IMR-90 (cell line): ENCODE measurements around the gene AQP7. TPM values are rescaled to one million over a fixed set of nuclear protein-coding genes. Genes with fewer than 3 reads are reported as not detected.

Experiments used
- ATAC-seq: fragments of 200-7000 bp; cut with Tn5 transposase; 2 replicates; pipeline ENCODE4 v1.9.1; 2020; ENCODE audit warnings: low read depth, mild to moderate bottlenecking, moderate library complexity
- BruUV-seq: library from RNA; stranded (reverse); fragments of 400-500 nt; replicated peaks from 2 replicates; lab custom pipeline; 2021; lab: Mats Ljungman, UMichigan
- CTCF ChIA-PET: fragments of 300-600 bp; formaldehyde crosslinking; extraction: SDS; loops from one replicate; lab custom pipeline; 2021; ENCODE audit warnings: antibody characterized with exemption; lab: Yijun Ruan, JAX
- POLR2A ChIA-PET: fragments of 300-600 bp; sonication (Branson Sonifier 250); formaldehyde crosslinking; loops from one replicate; lab custom pipeline; 2022; ENCODE audit warnings: antibody characterized with exemption; ENCODE audit not compliant: unreplicated experiment; lab: Charles Lee
- DNase-seq: peaks from one replicate; pipeline ENCODE4 v3.0.0; 2013
- H2AFZ ChIP-seq: replicated peaks from 2 replicates; pipeline ENCODE3; 2013; ENCODE audit warnings: low read length, mild to moderate bottlenecking; ENCODE audit not compliant: poor library complexity
- H2AK5ac ChIP-seq: 2 replicates; pipeline ENCODE4 v1.6.1; 2013; ENCODE audit warnings: low read depth, low read length, inconsistent platforms
- H2AK9ac ChIP-seq: replicated peaks from 2 replicates; pipeline ENCODE3; 2013; ENCODE audit warnings: mild to moderate bottlenecking, low read depth, low read length, moderate library complexity; ENCODE audit not compliant: poor library complexity
- H2BK120ac ChIP-seq: 2 replicates; pipeline ENCODE4 v1.6.1; 2013; ENCODE audit warnings: low read depth, low read length, inconsistent platforms
- H2BK15ac ChIP-seq: 3 replicates; pipeline ENCODE4 v1.6.1; 2013; ENCODE audit warnings: low read depth, low read length, inconsistent platforms
- H2BK20ac ChIP-seq: 2 replicates; pipeline ENCODE4 v1.6.1; 2013; ENCODE audit warnings: low read depth, mild to moderate bottlenecking, inconsistent platforms, low read length, moderate library complexity
- H2BK5ac ChIP-seq: 2 replicates; pipeline ENCODE4 v1.6.1; 2013; ENCODE audit warnings: mild to moderate bottlenecking, low read depth, low read length, inconsistent platforms; ENCODE audit not compliant: poor library complexity, severe bottlenecking
- H3K14ac ChIP-seq: replicated peaks from 2 replicates; pipeline ENCODE4 v1.6.1; 2013; ENCODE audit warnings: low read depth, low read length, inconsistent platforms
- H3K18ac ChIP-seq: 2 replicates; pipeline ENCODE4 v1.6.1; 2013; ENCODE audit warnings: low read depth, low read length, control low read depth
- H3K23ac ChIP-seq: 2 replicates; pipeline ENCODE4 v1.6.1; 2013; ENCODE audit warnings: low read depth, low read length, inconsistent platforms
- H3K27ac ChIP-seq: 2 replicates; pipeline ENCODE4 v1.5.1; 2013; ENCODE audit warnings: mild to moderate bottlenecking, control low read depth, low read length; ENCODE audit not compliant: insufficient read depth
- H3K27me3 ChIP-seq: 2 replicates; pipeline ENCODE4 v1.6.1; 2013; ENCODE audit warnings: low read length; ENCODE audit not compliant: control insufficient read depth, insufficient read depth
- H3K36me3 ChIP-seq: 2 replicates; pipeline ENCODE4 v1.6.1; 2013; ENCODE audit warnings: low read length, mixed read lengths; ENCODE audit not compliant: control insufficient read depth, insufficient read depth
- H3K4ac ChIP-seq: 2 replicates; pipeline ENCODE4 v1.6.1; 2013; ENCODE audit warnings: low read depth, low read length, inconsistent platforms
- H3K4me1 ChIP-seq: 2 replicates; pipeline ENCODE4 v1.6.1; 2013; ENCODE audit warnings: low read length, mixed read lengths; ENCODE audit not compliant: control insufficient read depth, insufficient read depth
- H3K4me2 ChIP-seq: 2 replicates; pipeline ENCODE4 v1.6.1; 2013; ENCODE audit warnings: low read depth, mild to moderate bottlenecking, control low read depth, low read length, moderate library complexity
- H3K4me3 ChIP-seq: 2 replicates; pipeline ENCODE4 v1.5.1; 2013; ENCODE audit warnings: low read depth, mild to moderate bottlenecking, control low read depth, low read length, moderate library complexity; ENCODE audit not compliant: insufficient read depth
- H3K56ac ChIP-seq: 2 replicates; pipeline ENCODE4 v1.6.1; 2013; ENCODE audit warnings: low read length, inconsistent platforms; ENCODE audit not compliant: insufficient read depth; ENCODE audit errors: extremely low read depth
- H3K79me1 ChIP-seq, 2 experiments: 2 replicates each; pipeline ENCODE4 v1.6.1; 2013; ENCODE audit warnings: low read length in 2 of 2, inconsistent platforms in 1 of 2, low read depth in 1 of 2
- H3K9ac ChIP-seq: 2 replicates; pipeline ENCODE4 v1.6.1; 2013; ENCODE audit warnings: low read depth, low read length, control low read depth
- H3K9me1 ChIP-seq: 2 replicates; pipeline ENCODE4 v1.6.1; 2013; ENCODE audit warnings: low read length, inconsistent platforms; ENCODE audit not compliant: insufficient read depth
- H3K9me3 ChIP-seq: 2 replicates; pipeline ENCODE4 v1.6.1; 2013; ENCODE audit warnings: low read length; ENCODE audit not compliant: control insufficient read depth, insufficient read depth
- H4K20me1 ChIP-seq: 2 replicates; pipeline ENCODE4 v1.6.1; 2013; ENCODE audit warnings: low read length, inconsistent platforms; ENCODE audit not compliant: insufficient read depth
- H4K5ac ChIP-seq: 2 replicates; pipeline ENCODE4 v1.6.1; 2013; ENCODE audit warnings: mild to moderate bottlenecking, low read depth, low read length, control low read depth
- H4K8ac ChIP-seq, 2 experiments: 2 replicates each; pipeline ENCODE4 v1.6.1; 2013; ENCODE audit warnings: low read depth in 2 of 2, low read length in 2 of 2, control low read depth in 1 of 2, inconsistent platforms in 1 of 2
- H4K91ac ChIP-seq: 2 replicates; pipeline ENCODE4 v1.6.1; 2013; ENCODE audit warnings: low read depth, low read length, inconsistent platforms; ENCODE audit not compliant: insufficient read depth
- BHLHE40 ChIP-seq: fragments of 150-350 bp; IDR thresholded peaks from 2 replicates; pipeline ENCODE4 v1.6.1; 2016; ENCODE audit warnings: mild to moderate bottlenecking, low read depth, low read length
- CEBPB ChIP-seq: IDR thresholded peaks from 2 replicates; pipeline ENCODE4 v1.6.1; 2012; ENCODE audit warnings: low read depth, low read length, improper control_type of control experiment
- CHD1 ChIP-seq: IDR thresholded peaks from 2 replicates; pipeline ENCODE4 v1.6.1; 2012; ENCODE audit warnings: low read depth, low read length, improper control_type of control experiment
- MAFK ChIP-seq: IDR thresholded peaks from 2 replicates; pipeline ENCODE4 v1.6.1; 2012; ENCODE audit warnings: low read depth, low read length, improper control_type of control experiment
- MAZ ChIP-seq: IDR thresholded peaks from 2 replicates; pipeline ENCODE4 v1.6.1; 2012; ENCODE audit warnings: low read depth, mild to moderate bottlenecking, low read length, improper control_type of control experiment, moderate library complexity, borderline replicate concordance
- MXI1 ChIP-seq: IDR thresholded peaks from 2 replicates; pipeline ENCODE4 v1.6.1; 2012; ENCODE audit warnings: low read depth, mild to moderate bottlenecking, low read length, moderate library complexity, borderline replicate concordance
- POLR2A ChIP-seq: IDR thresholded peaks from 2 replicates; pipeline ENCODE4 v1.6.1; 2012; ENCODE audit warnings: mild to moderate bottlenecking, low read depth, low read length
- RAD21 ChIP-seq: IDR thresholded peaks from 2 replicates; pipeline ENCODE4 v1.6.1; 2012; ENCODE audit warnings: low read length, improper control_type of control experiment
- RCOR1 ChIP-seq: IDR thresholded peaks from 2 replicates; pipeline ENCODE4 v1.6.1; 2012; ENCODE audit warnings: mild to moderate bottlenecking, low read length, improper control_type of control experiment; ENCODE audit not compliant: insufficient replicate concordance
- RFX5 ChIP-seq: IDR thresholded peaks from 2 replicates; pipeline ENCODE4 v1.8.0; 2012; ENCODE audit warnings: low read depth, mild to moderate bottlenecking, low read length, moderate library complexity
- SMC3 ChIP-seq: fragments of 150-350 bp; IDR thresholded peaks from 2 replicates; pipeline ENCODE4 v1.6.1; 2016; ENCODE audit warnings: low read depth, mild to moderate bottlenecking, antibody characterized with exemption, low read length, moderate library complexity
- WGBS, 2 experiments: methylation state at CpG; one replicate each; pipeline versions ENCODE4 v1.1.5 to v1.1.7; 2013; ENCODE audit warnings: missing lambda C conversion rate in 2 of 2; ENCODE audit not compliant: insufficient read length in 1 of 2; ENCODE audit errors: extremely low coverage in 2 of 2; 5-methylcytosine and 5-hydroxymethylcytosine counted together
- dilution Hi-C: fragments of 300-500 bp; cut with HindIII; formaldehyde crosslinking; loops from one replicate; pipeline ENCODE4 v1.14.3; 2018; ENCODE audit warnings: low sequenced_read_pairs; ENCODE audit not compliant: unreplicated experiment
- in situ Hi-C: fragments of 300-500 bp; cut with MboI; formaldehyde crosslinking; loops from 3 replicates; pipeline ENCODE4 v1.14.3; 2019; ENCODE audit warnings: low sequenced_read_pairs, inconsistent platforms, mixed read lengths
- intact Hi-C: fragments of 100-400 bp; cut with micrococcal nuclease; formaldehyde crosslinking; loops from 2 replicates; pipeline ENCODE4 v1.10.0; 2022
- polyA plus RNA-seq, 3 experiments: library from polyadenylated mRNA; depleted of rRNA; stranded (reverse); fragments of >200 nt; gene quantifications; 2 replicates each; pipeline ENCODE4 v1.2.3, GENCODE V29; 2012; ENCODE audit warnings: low replicate concordance in 1 of 3
- total RNA-seq: library from RNA; depleted of rRNA; stranded (reverse); fragments of >200 nt; gene quantifications from 2 replicates; pipeline ENCODE4 v1.2.3, GENCODE V29; 2012
- TF ChIP-seq, protein P1 (sequence below): conservative IDR thresholded peaks from 2 replicates; pipeline ENCODE4 v1.5.1; 2012; ENCODE audit warnings: mild to moderate bottlenecking, low read depth, low read length, improper control_type of control experiment
- TF ChIP-seq, protein P2 (sequence below): fragments of 150-350 bp; IDR thresholded peaks from 2 replicates; pipeline ENCODE4 v1.6.1; 2016; ENCODE audit warnings: low read depth, mild to moderate bottlenecking, low read length, moderate library complexity, borderline replicate concordance
- TF ChIP-seq, protein P3 (sequence below): fragments of 150-350 bp; IDR thresholded peaks from 2 replicates; pipeline ENCODE4 v1.6.1; 2017; ENCODE audit warnings: mild to moderate bottlenecking, antibody characterized with exemption, low read length, low read depth

The AQP7 gene
- total and polyA plus RNA-seq, 2 of the 4 experiments (the other 2 are of a cell fraction), result 0.07 TPM; not detected in 1

DNA sequence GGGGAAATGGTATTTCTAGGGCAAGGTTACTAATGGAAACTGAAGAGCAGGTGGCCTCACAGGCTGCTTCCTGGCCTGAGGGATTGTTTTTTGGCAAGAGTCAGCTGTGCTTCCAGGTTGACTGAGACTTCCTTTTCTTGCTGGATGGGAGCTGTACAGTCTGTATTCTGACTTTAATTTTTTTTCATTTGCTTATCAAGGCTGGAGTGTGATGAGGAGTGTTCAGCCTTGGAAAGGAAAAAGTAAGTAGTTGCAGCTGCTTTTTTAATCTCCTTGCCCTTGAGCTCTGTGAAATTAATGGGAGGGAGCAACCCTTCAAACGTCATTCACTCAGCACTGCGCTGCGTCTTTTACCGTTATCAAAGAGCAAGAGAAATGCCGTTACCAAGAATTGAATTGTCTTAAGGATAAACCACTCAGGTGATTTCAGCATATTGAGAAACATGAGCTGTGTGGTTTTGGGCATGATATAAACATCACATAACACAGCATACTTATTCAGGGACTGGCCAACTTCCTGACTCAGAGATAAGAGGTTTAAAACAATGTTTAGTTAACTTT is 47.6 kb downstream of the AQP7 start:
- peak overlapping the region; percentile 32; the same call in 1 of the 2 replicates for H2BK120ac ChIP-seq
- peak overlapping the region; percentile 84 for H3K18ac ChIP-seq
- no peak overlapping the region for H2AFZ ChIP-seq
- peak overlapping the region; percentile 52; the same call in 1 of the 2 replicates for H3K4ac ChIP-seq
- H3K9ac ChIP-seq, result no peak overlapping the region
- H3K36me3 ChIP-seq, result no peaks in the 10 kb centered on the region
- no peak overlapping the region for H3K4me3 ChIP-seq
- H3K4me2 ChIP-seq, result peak overlapping the region; percentile 74
- H3K27ac ChIP-seq, result peak overlapping the region; percentile 77; the same call in 1 of the 2 replicates
- intact Hi-C loops (loop anchor here (5.0 to 10.0 kb wide), 2 partner anchors 32 to 60 kb away; partner anchors contain the start of gene NFX1), dilution Hi-C loops (no loop called here), in situ Hi-C loops (no loop called here)
- H2BK15ac ChIP-seq, result peak overlapping the region; percentile 4; the same call in 1 of the 3 replicates
- CTCF ChIA-PET, result interaction anchor here (0.6 to 1.2 kb wide), 2 partner anchors 19 to 20 kb away, joined by 3 to 4 read pairs; no protein-coding TSS in a partner anchor
- H4K8ac ChIP-seq, result 0 out of 4 replicates have a peak overlapping the region, but pooled peaks of 1 of the 2 experiments have one; percentile 3
- H3K56ac ChIP-seq, result no peak overlapping the region
- H2BK20ac ChIP-seq, result 0 out of 2 replicates have a peak overlapping the region, but pooled peaks have one; percentile 30
- H2BK5ac ChIP-seq, result peak overlapping the region; percentile 79
- no peaks in the 10 kb centered on the region; the same call in 1 of the 2 replicates for H4K20me1 ChIP-seq
- H3K79me1 ChIP-seq, result 0 out of 4 replicates have a peak, but pooled peaks cover 0 to 5% of the 10 kb centered on the region in 2 experiments
- no peak overlapping the region for H2AK9ac ChIP-seq
- no peak overlapping the region for H3K23ac ChIP-seq
- H2AK5ac ChIP-seq, result peak overlapping the region; percentile 10; the same call in 1 of the 2 replicates
- H4K91ac ChIP-seq, result peak overlapping the region; percentile 43
- H3K4me1 ChIP-seq, result peaks cover 18% of the 10 kb centered on the region
- no peak overlapping the region for H3K14ac ChIP-seq
- peak overlapping the region; percentile 52 for H4K5ac ChIP-seq
- H3K9me1 ChIP-seq, result peaks cover 14% of the 10 kb centered on the region
- no peaks in the 10 kb centered on the region for H3K27me3 ChIP-seq
- no TSS peak for BruUV-seq
- ATAC-seq (peak; percentile 78), DNase-seq (peak; percentile 92)
- no CpG with 5 or more reads among the region's 5 CpGs for WGBS, 2 experiments
- POLR2A ChIA-PET, result no interaction called here
- no peaks in the 10 kb centered on the region for H3K9me3 ChIP-seq
- TF ChIP-seq MAFK, result peak; percentile 26; the same call in 1 of the 2 replicates
- no peak for TF ChIP-seq RCOR1
- TF ChIP-seq POLR2A, result no peak
- TF ChIP-seq MAZ, result no peak
- TF ChIP-seq, protein P1, sequence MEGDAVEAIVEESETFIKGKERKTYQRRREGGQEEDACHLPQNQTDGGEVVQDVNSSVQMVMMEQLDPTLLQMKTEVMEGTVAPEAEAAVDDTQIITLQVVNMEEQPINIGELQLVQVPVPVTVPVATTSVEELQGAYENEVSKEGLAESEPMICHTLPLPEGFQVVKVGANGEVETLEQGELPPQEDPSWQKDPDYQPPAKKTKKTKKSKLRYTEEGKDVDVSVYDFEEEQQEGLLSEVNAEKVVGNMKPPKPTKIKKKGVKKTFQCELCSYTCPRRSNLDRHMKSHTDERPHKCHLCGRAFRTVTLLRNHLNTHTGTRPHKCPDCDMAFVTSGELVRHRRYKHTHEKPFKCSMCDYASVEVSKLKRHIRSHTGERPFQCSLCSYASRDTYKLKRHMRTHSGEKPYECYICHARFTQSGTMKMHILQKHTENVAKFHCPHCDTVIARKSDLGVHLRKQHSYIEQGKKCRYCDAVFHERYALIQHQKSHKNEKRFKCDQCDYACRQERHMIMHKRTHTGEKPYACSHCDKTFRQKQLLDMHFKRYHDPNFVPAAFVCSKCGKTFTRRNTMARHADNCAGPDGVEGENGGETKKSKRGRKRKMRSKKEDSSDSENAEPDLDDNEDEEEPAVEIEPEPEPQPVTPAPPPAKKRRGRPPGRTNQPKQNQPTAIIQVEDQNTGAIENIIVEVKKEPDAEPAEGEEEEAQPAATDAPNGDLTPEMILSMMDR, result no peak
- no peak for TF ChIP-seq MXI1
- no peak for TF ChIP-seq SMC3
- peak; percentile 79 for TF ChIP-seq BHLHE40
- peak; percentile 87 for TF ChIP-seq CEBPB
- no peak for TF ChIP-seq CHD1
- TF ChIP-seq, protein P2, sequence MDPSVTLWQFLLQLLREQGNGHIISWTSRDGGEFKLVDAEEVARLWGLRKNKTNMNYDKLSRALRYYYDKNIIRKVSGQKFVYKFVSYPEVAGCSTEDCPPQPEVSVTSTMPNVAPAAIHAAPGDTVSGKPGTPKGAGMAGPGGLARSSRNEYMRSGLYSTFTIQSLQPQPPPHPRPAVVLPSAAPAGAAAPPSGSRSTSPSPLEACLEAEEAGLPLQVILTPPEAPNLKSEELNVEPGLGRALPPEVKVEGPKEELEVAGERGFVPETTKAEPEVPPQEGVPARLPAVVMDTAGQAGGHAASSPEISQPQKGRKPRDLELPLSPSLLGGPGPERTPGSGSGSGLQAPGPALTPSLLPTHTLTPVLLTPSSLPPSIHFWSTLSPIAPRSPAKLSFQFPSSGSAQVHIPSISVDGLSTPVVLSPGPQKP, result no peak
- TF ChIP-seq, protein P3, sequence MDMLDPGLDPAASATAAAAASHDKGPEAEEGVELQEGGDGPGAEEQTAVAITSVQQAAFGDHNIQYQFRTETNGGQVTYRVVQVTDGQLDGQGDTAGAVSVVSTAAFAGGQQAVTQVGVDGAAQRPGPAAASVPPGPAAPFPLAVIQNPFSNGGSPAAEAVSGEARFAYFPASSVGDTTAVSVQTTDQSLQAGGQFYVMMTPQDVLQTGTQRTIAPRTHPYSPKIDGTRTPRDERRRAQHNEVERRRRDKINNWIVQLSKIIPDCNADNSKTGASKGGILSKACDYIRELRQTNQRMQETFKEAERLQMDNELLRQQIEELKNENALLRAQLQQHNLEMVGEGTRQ, result no peak
- TF ChIP-seq RAD21, result no peak; the same call in 1 of the 2 replicates
- no peak for TF ChIP-seq RFX5
